Gastroesophageal sphincter (tissue), 4 donors: ENCODE measurements around the gene TAS2R9. TPM values are rescaled to one million over a fixed set of nuclear protein-coding genes. Genes with fewer than 3 reads are reported as not detected.
"Not testable (repeated sequence)": the region's sequence is repeated elsewhere in the genome, so short reads cannot be mapped to it uniquely, and the experiment has no call there.

Experiments used
- ATAC-seq: fragments of 150-250 bp; one replicate; pipeline ENCODE4 v1.9.1; 2016; ENCODE audit warnings: mild to moderate bottlenecking, moderate library complexity
- H3K27ac ChIP-seq, 4 donors: fragments of 200-600 bp; sonication (generic) in 3 of 4; 1 replicate in 3 of 4; 2 replicates in 1 of 4; pipeline ENCODE4 v1.5.1; 2016 to 2019
- H3K27me3 ChIP-seq: fragments of 200-600 bp; sonication (generic); one replicate; pipeline ENCODE4 v1.5.1; 2019
- H3K36me3 ChIP-seq, 2 donors: fragments of 200-600 bp; sonication (generic); one replicate each; pipeline ENCODE4 v1.5.1; 2019; ENCODE audit warnings: control low read depth in 1 of 2
- H3K4me1 ChIP-seq, 3 donors: fragments of 200-600 bp; sonication (generic); 1 replicate in 2 of 3; 2 replicates in 1 of 3; pipeline ENCODE4 v1.5.1; 2016 to 2019; ENCODE audit warnings: control low read depth in 2 of 3
- H3K4me3 ChIP-seq, 2 donors: fragments of 200-600 bp; sonication (generic); one replicate each; pipeline ENCODE4 v1.5.1; 2019; ENCODE audit warnings: mild to moderate bottlenecking in 1 of 2, moderate library complexity in 1 of 2
- H3K9me3 ChIP-seq, 3 donors: fragments of 200-600 bp; sonication (generic); one replicate each; pipeline ENCODE4 v1.5.1; 2017 to 2019; ENCODE audit warnings: control low read depth in 2 of 3
- CTCF ChIP-seq, 4 experiments: fragments of 200-600 bp in 2 of 4; fragments of 450-650 bp in 2 of 4; sonication (generic) in 1 of 4; IDR thresholded peaks; one replicate each; pipeline ENCODE4 v1.5.1; 2017 to 2019; ENCODE audit warnings: antibody characterized with exemption in 4 of 4, mild to moderate bottlenecking in 2 of 4, moderate library complexity in 2 of 4
- EP300 ChIP-seq: sonication (generic); formaldehyde crosslinking; IDR thresholded peaks from one replicate; pipeline ENCODE4 v1.6.1; 2017; ENCODE audit warnings: antibody characterized with exemption, mild to moderate bottlenecking
- POLR2A ChIP-seq, 2 donors: fragments of 450-650 bp; IDR thresholded peaks; one replicate each; pipeline ENCODE4 v1.6.1; 2017; ENCODE audit warnings: antibody characterized with exemption in 2 of 2, mild to moderate bottlenecking in 2 of 2, moderate library complexity in 1 of 2
- POLR2AphosphoS5 ChIP-seq: sonication (generic); formaldehyde crosslinking; IDR thresholded peaks from one replicate; pipeline ENCODE4 v1.6.1; 2017; ENCODE audit warnings: antibody characterized with exemption
- WGBS, 2 donors: methylation state at CpG; one replicate each; pipeline ENCODE4 v1.1.5; 2018; ENCODE audit warnings: low coverage in 1 of 2; 5-methylcytosine and 5-hydroxymethylcytosine counted together
- small RNA-seq, 4 donors: library from RNA; depleted of rRNA; stranded (forward); fragments of <200 nt; gene quantifications; one replicate each; pipeline ENCODE3, GENCODE V24; 2016
- total RNA-seq, 4 donors: library from RNA; depleted of rRNA; stranded (reverse); fragments of >200 nt; gene quantifications; one replicate each; pipeline ENCODE4 v1.1.0, GENCODE V29; 2016

Gene TAS2R9
- total RNA-seq, 4 donors from 2014 or later, result not detected

DNA sequence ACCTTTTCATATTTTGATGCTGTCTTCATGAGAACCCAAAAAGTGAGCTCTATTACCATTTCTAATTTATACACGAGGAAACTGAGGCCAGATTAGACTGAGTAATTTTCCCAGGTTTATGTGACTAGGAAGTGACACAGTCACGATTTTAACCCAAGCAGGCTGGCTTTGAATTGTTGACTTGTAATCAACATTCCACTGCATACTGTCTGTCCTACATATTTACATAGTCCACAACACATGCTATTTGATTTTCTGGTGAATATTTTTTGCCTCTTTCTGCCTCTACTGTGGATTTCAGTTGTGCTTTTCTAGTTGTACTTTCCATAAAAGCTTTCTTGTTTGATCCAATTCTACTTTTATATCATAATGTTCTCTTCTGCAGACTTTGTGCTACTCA, 15.7 kb downstream of the TAS2R9 start:
- Histone ChIP-seq H3K9me3 (no peaks in the 10 kb centered on the region), H3K27me3 (no peaks in the 10 kb centered on the region), H3K4me1 (no peaks in the 10 kb centered on the region), H3K4me3 (no peak overlapping the region), H3K27ac (no peak overlapping the region), H3K36me3 (no peaks in the 10 kb centered on the region)
- no peak for ATAC-seq
- TF ChIP-seq POLR2AphosphoS5, result no peak
- TF ChIP-seq POLR2A (IDR thresholded peaks at IDR 0.05), result no peak
- WGBS, 2 donors, result 40 to 74% methylated on average over 2 of the region's 2 CpGs

GRCh38 chr12:10791769-10792168, 18.2 kb downstream of the TAS2R9 start:
- H3K4me3 ChIP-seq, H3K27ac ChIP-seq, H3K4me1 ChIP-seq, H3K36me3 ChIP-seq, H3K9me3 ChIP-seq, ATAC-seq, H3K27me3 ChIP-seq: not testable (repeated sequence)
- WGBS, 2 donors, result 80% methylated on average over 4 of the region's 4 CpGs; no CpG with 5 or more reads in 1 of the 2 donors

DNA sequence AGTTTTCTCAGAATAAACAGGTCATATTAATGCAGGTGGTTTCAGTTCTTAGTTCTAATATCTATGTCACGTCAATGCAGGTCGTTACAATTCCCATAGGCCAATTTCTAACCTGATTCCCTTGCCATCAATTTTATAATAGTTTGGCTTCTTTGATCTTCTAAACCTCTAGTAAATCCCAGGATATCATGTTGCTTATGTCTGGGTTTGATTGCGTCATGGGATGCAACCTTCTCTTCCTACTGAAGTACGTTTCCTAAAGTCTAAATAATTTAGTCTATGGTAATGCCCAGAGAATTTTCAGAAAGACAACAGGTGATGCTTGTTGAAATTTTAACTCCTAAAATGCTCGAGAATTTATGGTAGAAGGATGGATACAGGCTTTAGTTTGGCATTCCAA, 26.7 kb downstream of the TAS2R9 start:
- H3K9me3 ChIP-seq, result no peaks in the 10 kb centered on the region
- TF ChIP-seq EP300 (no peak), CTCF (IDR thresholded peaks at IDR 0.05) (no peak), POLR2A (IDR thresholded peaks at IDR 0.05) (no peak), POLR2AphosphoS5 (no peak)
- no peak for ATAC-seq
- 57 to 62% methylated on average over 4 to 5 of the region's 5 CpGs for WGBS, 2 donors
- H3K27ac ChIP-seq, result no peak overlapping the region
- no peaks in the 10 kb centered on the region for H3K27me3 ChIP-seq
- H3K36me3 ChIP-seq, result no peaks in the 10 kb centered on the region
- H3K4me3 ChIP-seq, result no peak overlapping the region
- no peaks in the 10 kb centered on the region for H3K4me1 ChIP-seq

DNA sequence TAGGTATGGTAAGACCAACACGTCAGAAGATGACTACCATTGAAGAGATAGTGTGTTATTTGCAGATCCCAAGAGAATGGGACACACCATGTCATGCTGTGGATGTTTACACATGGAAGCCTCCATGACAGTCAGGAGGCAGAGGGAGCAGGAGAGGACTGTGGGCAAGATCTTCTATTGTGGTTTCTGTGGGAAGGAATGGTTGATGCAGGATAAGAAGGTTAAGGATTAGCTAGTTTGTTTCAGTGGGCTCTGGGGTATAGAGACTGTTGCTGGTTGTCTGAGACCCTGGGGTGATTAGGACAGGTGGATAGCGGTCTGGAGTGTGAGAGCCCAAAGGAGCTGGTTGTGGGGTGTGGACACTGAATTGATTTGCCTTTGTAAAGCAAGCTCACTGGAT, 30.9 kb downstream of the TAS2R9 start:
- 70 to 93% methylated on average over 2 of the region's 2 CpGs for WGBS, 2 donors
- TF ChIP-seq POLR2A (IDR thresholded peaks at IDR 0.05), result no peak
- no peak for TF ChIP-seq POLR2AphosphoS5
- no peak for TF ChIP-seq EP300
- no peak for ATAC-seq

DNA sequence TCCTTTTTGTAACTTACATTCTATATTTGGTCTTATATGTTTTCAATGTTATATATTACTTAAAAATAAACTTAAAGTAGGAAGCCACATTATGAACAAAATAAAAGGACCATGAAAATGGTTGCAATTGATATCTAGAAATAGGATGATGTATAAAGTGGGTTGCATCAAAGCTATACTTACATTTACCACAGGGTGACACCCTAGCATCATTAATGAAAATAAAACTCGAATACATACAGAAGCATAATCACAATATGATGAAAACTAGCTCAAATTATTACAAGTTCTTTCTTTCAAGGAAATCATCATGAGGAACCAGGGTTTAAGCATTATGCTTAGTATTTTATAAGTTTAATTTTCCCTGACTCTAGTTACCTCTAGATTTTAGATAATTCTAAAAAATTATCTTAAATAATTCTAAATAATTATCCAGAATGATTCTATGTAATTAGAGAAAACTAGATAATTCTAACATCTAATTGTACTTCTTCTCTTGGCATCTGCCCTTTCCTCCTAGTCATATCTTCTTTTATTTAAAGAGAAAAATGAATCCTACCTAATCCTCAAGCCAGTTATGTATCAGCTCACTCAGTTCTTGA, 38.7 kb downstream of the TAS2R9 start:
- no peak for TF ChIP-seq POLR2AphosphoS5
- no peak for TF ChIP-seq EP300
- TF ChIP-seq CTCF (IDR thresholded peaks at IDR 0.05), result peak; percentile 34 to 72 (median 68)
- no peak for TF ChIP-seq POLR2A (IDR thresholded peaks at IDR 0.05)
- Histone ChIP-seq H3K4me1 (no peaks in the 10 kb centered on the region), H3K4me3 (no peak overlapping the region), H3K9me3 (no peaks in the 10 kb centered on the region), H3K36me3 (no peaks in the 10 kb centered on the region), H3K27ac (no peak overlapping the region), H3K27me3 (peaks cover 42% of the 10 kb centered on the region)
- ATAC-seq, result no peak
- 0% methylated on average over 1 of the region's 1 CpG for WGBS, 2 donors

More for the DNA sequence above, 30.9 kb downstream of the TAS2R9 start:
- H3K27ac ChIP-seq, result no peak overlapping the region
- H3K9me3 ChIP-seq, result no peaks in the 10 kb centered on the region
- H3K27me3 ChIP-seq, result no peaks in the 10 kb centered on the region
- H3K4me3 ChIP-seq, result no peak overlapping the region
- H3K36me3 ChIP-seq, result no peaks in the 10 kb centered on the region
- no peaks in the 10 kb centered on the region for H3K4me1 ChIP-seq

- 36 to 42% methylated on average over 2 of the region's 2 CpGs for WGBS, 2 donors
- ATAC-seq, result no peak
- peaks cover 0 to 26% (median 4%) of the 10 kb centered on the region in 3 donors for H3K9me3 ChIP-seq
These were observed 50.3 kb downstream of the TAS2R9 start for GRCh38 chr12:10759657-10760056.

More at GRCh38 chr12:10759657-10760056, 50.3 kb downstream of the TAS2R9 start:
- H3K4me1 ChIP-seq, result no peaks in the 10 kb centered on the region
- H3K36me3 ChIP-seq, result no peaks in the 10 kb centered on the region
- no peak overlapping the region for H3K27ac ChIP-seq
- TF ChIP-seq CTCF (IDR thresholded peaks at IDR 0.05) (no peak), EP300 (no peak)
- H3K4me3 ChIP-seq, result no peak overlapping the region
- peaks cover 46% of the 10 kb centered on the region for H3K27me3 ChIP-seq

Small RNAs within 50 kb of the gene (small RNA-seq; reads per million reads assigned to genes)
- gene PRR4, result 0 reads per million in 4 donors

Other genes starting within 250 kb of the TAS2R9 start
- gene MAGOHB, start 196.6 kb downstream of the TAS2R9 start, total RNA-seq, result 10 to 100 TPM; 10.2 to 29.7 (median 11.8) TPM
- under 1 TPM in 3 of 4 donors, not detected in 1; 0.40 to 0.77 (median 0.62) TPM for gene STYK1, start 136.1 kb downstream of the TAS2R9 start, total RNA-seq
- gene YBX3, start 86.8 kb downstream of the TAS2R9 start, total RNA-seq, result 100 to 1,000 TPM; 283 to 649 (median 523) TPM
- not detected for gene TAS2R7, start 7.5 kb downstream of the TAS2R9 start, total RNA-seq
- gene TAS2R8, start 2.9 kb downstream of the TAS2R9 start, total RNA-seq, result not detected
- gene TAS2R10, start 16.2 kb upstream of the TAS2R9 start, total RNA-seq, result under 1 TPM in 1 of 4 donors, not detected in 3; 0.78 TPM
- gene PRR4, start 39.3 kb upstream of the TAS2R9 start, total RNA-seq, result 100 to 1,000 TPM in 1 of 4 donors, 1 to 10 TPM in 3; 1.6 to 344 (median 2.5) TPM
- gene PRH1, start 74.1 kb upstream of the TAS2R9 start, total RNA-seq, result 10 to 100 TPM in 3 of 4 donors, 1 to 10 TPM in 1; 3.6 to 32.3 (median 18.3) TPM
- 1 to 10 TPM in 2 of 4 donors, not detected in 2; 1.8 to 5.1 TPM for gene TAS2R13, start 99.4 kb upstream of the TAS2R9 start, total RNA-seq
- 1 to 10 TPM in 1 of 4 donors, not detected in 3; 6.0 TPM for gene PRH2, start 119.1 kb upstream of the TAS2R9 start, total RNA-seq
- 1 to 10 TPM; 1.2 to 7.6 (median 3.9) TPM for gene TAS2R14, start 129.1 kb upstream of the TAS2R9 start, total RNA-seq
- gene TAS2R50, start 176.7 kb upstream of the TAS2R9 start, total RNA-seq, result 1 to 10 TPM in 3 of 4 donors, not detected in 1; 1.4 to 7.2 (median 3.0) TPM
- 1 to 10 TPM in 3 of 4 donors, not detected in 1; 1.8 to 8.9 (median 3.9) TPM for gene TAS2R20, start 188.1 kb upstream of the TAS2R9 start, total RNA-seq
- gene TAS2R19, start 212.5 kb upstream of the TAS2R9 start, total RNA-seq, result 1 to 10 TPM in 3 of 4 donors, not detected in 1; 1.9 to 5.7 (median 5.3) TPM
- 10 to 100 TPM in 1 of 4 donors, 1 to 10 TPM in 2, not detected in 1; 1.1 to 13.2 (median 4.2) TPM for gene TAS2R31, start 221.2 kb upstream of the TAS2R9 start, total RNA-seq